BJ (cell line): ENCODE results near the gene SLC51B. TPM values are rescaled to one million over a fixed set of nuclear protein-coding genes. Genes with fewer than 3 reads are reported as not detected.

ENCODE experiments used
- CTCF ChIA-PET: fragments of 350-600 bp; formaldehyde crosslinking; extraction: SDS; loops from one replicate; lab custom pipeline; 2021; ENCODE audit warnings: antibody characterized with exemption, inconsistent platforms; lab: Yijun Ruan, JAX
- POLR2A ChIA-PET: fragments of 300-600 bp; sonication (Branson Sonifier 250); formaldehyde crosslinking; extraction: SDS; loops from one replicate; lab custom pipeline; 2021; ENCODE audit warnings: antibody characterized with exemption; lab: Charles Lee
- DNase-seq: peaks from one replicate; pipeline ENCODE4 v3.0.0-alpha.2; 2011; ENCODE audit warnings: low read depth
- H3K27me3 ChIP-seq: 2 replicates; pipeline ENCODE4 v1.6.0; 2011; ENCODE audit warnings: low read length; ENCODE audit not compliant: control insufficient read depth, insufficient read depth
- H3K36me3 ChIP-seq: 2 replicates; pipeline ENCODE4 v1.5.1; 2011; ENCODE audit warnings: low read length; ENCODE audit not compliant: control insufficient read depth, insufficient read depth
- H3K4me3 ChIP-seq: 2 replicates; pipeline ENCODE4 v1.5.1; 2011; ENCODE audit warnings: low read depth, mild to moderate bottlenecking, control low read depth, low read length
- CTCF ChIP-seq: IDR thresholded peaks from 2 replicates; pipeline ENCODE4 v1.5.1; 2011; ENCODE audit warnings: low read depth, mild to moderate bottlenecking, control low read depth, inconsistent platforms, low read length, moderate library complexity; ENCODE audit not compliant: insufficient read depth
- polyA plus RNA-seq: library from polyadenylated mRNA; depleted of rRNA; stranded (reverse); fragments of >200 nt; gene quantifications from 2 replicates; pipeline ENCODE4 v1.2.3, GENCODE V29; 2011

The SLC51B gene
- polyA plus RNA-seq, 1 experiment, result not detected

DNA sequence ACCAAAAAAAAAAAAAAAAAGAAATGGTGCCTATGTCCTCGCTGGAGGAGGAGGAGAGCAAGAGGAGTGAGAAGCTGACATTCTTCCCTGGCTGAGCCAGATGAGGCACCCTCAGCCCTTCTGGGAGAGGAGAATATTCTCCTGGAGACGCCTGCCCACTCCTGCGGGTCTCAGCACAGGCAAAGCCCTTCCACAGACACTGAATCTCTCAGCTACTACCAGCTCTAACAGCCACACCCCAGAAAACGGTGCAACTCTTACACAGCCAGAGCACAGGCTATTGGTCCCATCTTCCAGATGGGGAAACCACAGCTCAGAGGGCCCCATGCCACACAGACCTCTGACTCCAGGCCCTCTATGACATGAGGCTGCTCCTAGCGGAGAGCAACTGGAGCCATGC, 16.9 kb downstream of the SLC51B start:
- H3K36me3 ChIP-seq, result no peaks in the 10 kb centered on the region
- H3K27me3 ChIP-seq, result peaks cover 29% of the 10 kb centered on the region
- no peak for DNase-seq
- no peak overlapping the region for H3K4me3 ChIP-seq
- TF ChIP-seq CTCF, result no peak
- POLR2A ChIA-PET, result no interaction called here
- CTCF ChIA-PET, result interaction anchor here (0.7 to 5.8 kb wide), 5 partner anchors 8 to 252 kb away, joined by 3 to 36 read pairs (median 5); partner anchors contain the start of gene KBTBD13

GRCh38 chr15:65062726-65063125, 17.5 kb downstream of the SLC51B start:
- Histone ChIP-seq H3K27me3 (peaks cover 33% of the 10 kb centered on the region), H3K4me3 (no peak overlapping the region), H3K36me3 (no peaks in the 10 kb centered on the region)
- TF ChIP-seq CTCF, result no peak
- CTCF ChIA-PET, result interaction anchor here (0.7 to 5.8 kb wide), 5 partner anchors 9 to 252 kb away, joined by 3 to 36 read pairs (median 5); partner anchors contain the start of gene KBTBD13
- DNase-seq, result no peak
- POLR2A ChIA-PET, result no interaction called here

DNA sequence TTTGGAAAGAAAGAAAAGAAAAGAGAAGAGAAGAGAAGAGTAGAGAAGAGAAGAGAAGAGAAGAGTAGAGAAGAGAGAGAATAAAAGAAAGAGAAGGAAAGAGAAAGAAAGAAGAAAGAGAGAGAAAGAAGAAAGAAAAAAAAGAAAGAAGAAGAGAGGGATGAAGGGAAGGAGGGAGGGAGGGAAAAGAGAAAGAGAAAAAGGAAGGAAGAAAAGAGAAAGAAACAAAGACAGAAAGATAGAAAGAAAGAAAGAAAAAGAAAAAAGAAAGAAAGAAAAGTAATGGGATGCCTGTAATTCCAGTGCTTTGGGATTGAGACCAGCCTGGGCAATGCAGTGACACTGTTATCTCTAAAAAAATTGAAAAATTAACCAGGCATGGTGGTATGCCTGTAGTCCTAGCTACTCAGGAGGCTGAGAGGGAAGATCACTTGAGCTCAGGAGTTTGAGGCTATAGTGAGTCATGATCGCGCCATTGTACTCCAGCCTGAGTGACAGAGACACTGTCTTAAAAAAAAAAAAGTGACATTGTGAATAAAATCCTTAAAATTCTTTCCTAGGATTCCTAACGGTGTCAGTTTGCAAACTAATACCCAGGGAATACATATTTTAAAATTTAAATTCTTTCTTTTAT, 20.9 kb downstream of the SLC51B start:
- no peaks in the 10 kb centered on the region for H3K36me3 ChIP-seq
- H3K4me3 ChIP-seq, result no peak overlapping the region
- DNase-seq, result no peak
- TF ChIP-seq CTCF, result no peak
- ChIA-PET CTCF (interaction anchor here (1.4 to 6.5 kb wide), 3 partner anchors 11 to 33 kb away, joined by 3 to 59 read pairs (median 57); partner anchors contain the start of gene KBTBD13), POLR2A (no interaction called here)
- H3K27me3 ChIP-seq, result peaks cover 26% of the 10 kb centered on the region

DNA sequence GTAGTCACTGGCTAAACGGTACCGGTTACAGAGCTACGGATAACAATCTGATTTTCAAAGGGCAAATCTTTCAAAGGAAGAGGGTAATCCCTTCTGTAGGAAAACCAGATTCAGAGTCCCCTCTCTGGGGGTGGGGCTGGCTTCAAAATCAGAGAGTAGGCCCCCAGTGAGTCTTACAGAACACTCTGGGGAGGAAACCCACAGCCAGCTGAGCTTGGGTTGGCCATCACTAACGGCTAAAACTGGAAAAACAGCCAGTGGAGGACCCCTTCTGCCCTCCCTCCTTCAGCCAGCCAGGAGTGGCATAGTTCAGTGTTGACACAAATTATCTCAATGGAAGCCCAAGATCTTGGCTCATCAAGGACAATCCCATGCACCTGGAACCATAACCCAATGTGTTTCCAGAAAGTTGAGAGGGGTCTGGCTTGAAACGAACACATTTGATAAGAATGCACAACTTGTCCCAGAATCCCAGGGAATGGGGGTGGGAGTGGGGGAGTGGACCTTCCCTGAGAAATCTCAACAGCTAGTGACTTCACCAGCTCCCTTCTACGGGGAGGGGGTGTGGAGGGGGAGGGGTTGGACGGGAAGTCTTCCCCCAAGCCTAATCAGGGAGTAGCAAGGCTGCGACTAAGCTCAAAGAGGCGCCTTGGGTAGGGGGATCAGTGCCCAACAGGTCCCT, 21.6 kb downstream of the SLC51B start:
- POLR2A ChIA-PET, result interaction anchor here (0.6 kb wide), 1 partner anchor 16 kb away, joined by 6 read pairs; no protein-coding TSS in a partner anchor
- peaks cover 26% of the 10 kb centered on the region for H3K27me3 ChIP-seq
- DNase-seq, result no peak
- CTCF ChIA-PET, result interaction anchor here (0.8 to 6.5 kb wide), 4 partner anchors 12 to 35 kb away, joined by 3 to 59 read pairs (median 30); partner anchors contain the start of gene KBTBD13
- H3K4me3 ChIP-seq, result no peak overlapping the region
- TF ChIP-seq CTCF, result no peak
- no peaks in the 10 kb centered on the region for H3K36me3 ChIP-seq

GRCh38 chr15:65067317-65067644, 22.1 kb downstream of the SLC51B start:
- TF ChIP-seq CTCF, result no peak
- CTCF ChIA-PET, result interaction anchor here (0.8 to 6.5 kb wide), 4 partner anchors 11 to 34 kb away, joined by 3 to 59 read pairs (median 30); partner anchors contain the start of gene KBTBD13

More at GRCh38 chr15:65067317-65067644, 22.1 kb downstream of the SLC51B start:
- H3K4me3 ChIP-seq, result peak overlapping the region; percentile 7; the same call in 1 of the 2 replicates
- H3K27me3 ChIP-seq, result peaks cover 26% of the 10 kb centered on the region
- no peak for DNase-seq
- H3K36me3 ChIP-seq, result no peaks in the 10 kb centered on the region
- POLR2A ChIA-PET, result no interaction called here
